PC-3 (cell line): Measurements from ENCODE around the gene APOM. TPM values are rescaled to one million over a fixed set of nuclear protein-coding genes. Genes with fewer than 3 reads are reported as not detected.

Experiments
- ATAC-seq: fragments of 200-7000 bp; cut with Tn5 transposase; 2 replicates; pipeline ENCODE4 v1.9.1; 2020; ENCODE audit warnings: mild to moderate bottlenecking, moderate library complexity
- BruUV-seq: library from RNA; stranded (reverse); fragments of 400-500 nt; replicated peaks from 2 replicates; lab custom pipeline; 2021; lab: Mats Ljungman, UMichigan
- CTCF ChIA-PET: fragments of 300-600 bp; sonication (Branson Sonifier 250); formaldehyde crosslinking; loops from one replicate; lab custom pipeline; 2022; ENCODE audit warnings: antibody characterized with exemption; lab: Charles Lee
- POLR2A ChIA-PET: fragments of 300-600 bp; sonication (Branson Sonifier 250); formaldehyde crosslinking; loops from one replicate; lab custom pipeline; 2022; ENCODE audit warnings: antibody characterized with exemption; ENCODE audit not compliant: unreplicated experiment; lab: Charles Lee
- DNase-seq: peaks from one replicate; pipeline ENCODE4 v3.0.0-alpha.2; 2015
- H2AFZ ChIP-seq: fragments of 300-600 bp; sonication (generic); 2 replicates; pipeline ENCODE4 v1.6.0; 2016; ENCODE audit warnings: antibody characterized with exemption, low read length
- H3F3A ChIP-seq: fragments of 300-600 bp; sonication (generic); one replicate; pipeline ENCODE4 v1.6.0; 2017; ENCODE audit warnings: antibody characterized with exemption, low read length, control low read depth, mild to moderate bottlenecking; ENCODE audit not compliant: unreplicated experiment
- H3K27ac ChIP-seq: fragments of 300-600 bp; sonication (generic); 2 replicates; pipeline ENCODE4 v1.5.1; 2016; ENCODE audit warnings: mild to moderate bottlenecking, low read length
- H3K27me3 ChIP-seq: fragments of 300-600 bp; sonication (generic); 2 replicates; pipeline ENCODE4 v1.6.1; 2016; ENCODE audit warnings: low read length, mixed read lengths
- H3K36me3 ChIP-seq: fragments of 300-600 bp; sonication (generic); 2 replicates; pipeline ENCODE4 v1.6.1; 2016; ENCODE audit warnings: low read depth, mixed run types, low read length, mixed read lengths
- H3K4me1 ChIP-seq: fragments of 300-600 bp; sonication (generic); 2 replicates; pipeline ENCODE4 v1.5.1; 2016; ENCODE audit warnings: low read length; ENCODE audit not compliant: insufficient read depth
- H3K4me2 ChIP-seq: fragments of 300-600 bp; sonication (generic); 2 replicates; pipeline ENCODE4 v1.6.0; 2016; ENCODE audit warnings: low read length
- H3K4me3 ChIP-seq: fragments of 300-600 bp; sonication (generic); 2 replicates; pipeline ENCODE4 v1.5.1; 2016; ENCODE audit warnings: mild to moderate bottlenecking, low read length, mixed read lengths
- H3K79me2 ChIP-seq: fragments of 300-600 bp; sonication (generic); 2 replicates; pipeline ENCODE4 v1.6.1; 2017; ENCODE audit warnings: low read length, mixed read lengths
- H3K9ac ChIP-seq: fragments of 300-600 bp; sonication (generic); 2 replicates; pipeline ENCODE4 v1.6.0; 2016; ENCODE audit warnings: mild to moderate bottlenecking, low read length
- H3K9me2 ChIP-seq: fragments of 300-600 bp; sonication (generic); replicated peaks from 2 replicates; pipeline ENCODE4 v1.6.1; 2016; ENCODE audit warnings: mixed run types, low read length, mixed read lengths
- H3K9me3 ChIP-seq: fragments of 300-600 bp; sonication (generic); 2 replicates; pipeline ENCODE4 v1.6.1; 2016; ENCODE audit warnings: low read length, mixed read lengths
- H4K20me1 ChIP-seq: fragments of 300-600 bp; sonication (generic); 2 replicates; pipeline ENCODE4 v1.6.1; 2016; ENCODE audit warnings: low read length, mixed read lengths
- CTCF ChIP-seq: fragments of 300-600 bp; sonication (generic); conservative IDR thresholded peaks from 2 replicates; pipeline ENCODE4 v1.5.1; 2017; ENCODE audit warnings: antibody characterized with exemption, low read depth, mild to moderate bottlenecking, low read length
- EZH2 ChIP-seq: fragments of 300-600 bp; sonication (generic); IDR thresholded peaks from one replicate; pipeline ENCODE4 v1.6.1; 2017; ENCODE audit warnings: antibody characterized with exemption, mild to moderate bottlenecking, low read length; ENCODE audit not compliant: unreplicated experiment
- EZH2phosphoT487 ChIP-seq: fragments of 300-600 bp; sonication (generic); IDR thresholded peaks from 2 replicates; pipeline ENCODE4 v1.6.1; 2018; ENCODE audit warnings: mild to moderate bottlenecking, antibody characterized with exemption, low read length, borderline replicate concordance
- intact Hi-C: fragments of 100-400 bp; cut with micrococcal nuclease; formaldehyde crosslinking; loops from 2 replicates; pipeline ENCODE4 v1.9.0; 2023
- total RNA-seq: library from RNA; depleted of rRNA; stranded (reverse); fragments of >200 nt; gene quantifications from 2 replicates; pipeline ENCODE4 v1.2.3, GENCODE V29; 2014

APOM gene
- total RNA-seq, 1 experiment from 2014 or later = 2.2 TPM

GRCh38 chr6:31661262-31662123 lies 5.8 kb downstream of the APOM start:
- no peak for DNase-seq
- no peak for ATAC-seq
- Histone ChIP-seq H3K4me3 (peak overlapping the region; percentile 92), H4K20me1 (peaks cover 4% of the 10 kb centered on the region; the same call in 1 of the 2 replicates), H3K36me3 (peaks cover 5% of the 10 kb centered on the region), H2AFZ (peak overlapping the region; percentile 78; the same call in 1 of the 2 replicates), H3K79me2 (peaks cover 58% of the 10 kb centered on the region), H3K9me3 (no peaks in the 10 kb centered on the region), H3F3A (no peaks in the 10 kb centered on the region), H3K4me1 (peaks cover 52% of the 10 kb centered on the region), H3K4me2 (peak overlapping the region; percentile 99), H3K9ac (peak overlapping the region; percentile 85), H3K27ac (no peak overlapping the region), H3K27me3 (no peaks in the 10 kb centered on the region), H3K9me2 (no peaks in the 10 kb centered on the region)
- ChIA-PET POLR2A (interaction anchor here (0.7 kb wide), 1 partner anchor 157 kb away, joined by 7 read pairs; no protein-coding TSS in a partner anchor), CTCF (interaction anchor here (0.6 kb wide), 1 partner anchor 1177 kb away, joined by 3 read pairs; the partner anchor contains the start of gene TAP2)
- intact Hi-C loops = no loop called here
- TF ChIP-seq EZH2phosphoT487 (no peak), EZH2 (no peak), CTCF (no peak)
- no TSS peak for BruUV-seq

DNA sequence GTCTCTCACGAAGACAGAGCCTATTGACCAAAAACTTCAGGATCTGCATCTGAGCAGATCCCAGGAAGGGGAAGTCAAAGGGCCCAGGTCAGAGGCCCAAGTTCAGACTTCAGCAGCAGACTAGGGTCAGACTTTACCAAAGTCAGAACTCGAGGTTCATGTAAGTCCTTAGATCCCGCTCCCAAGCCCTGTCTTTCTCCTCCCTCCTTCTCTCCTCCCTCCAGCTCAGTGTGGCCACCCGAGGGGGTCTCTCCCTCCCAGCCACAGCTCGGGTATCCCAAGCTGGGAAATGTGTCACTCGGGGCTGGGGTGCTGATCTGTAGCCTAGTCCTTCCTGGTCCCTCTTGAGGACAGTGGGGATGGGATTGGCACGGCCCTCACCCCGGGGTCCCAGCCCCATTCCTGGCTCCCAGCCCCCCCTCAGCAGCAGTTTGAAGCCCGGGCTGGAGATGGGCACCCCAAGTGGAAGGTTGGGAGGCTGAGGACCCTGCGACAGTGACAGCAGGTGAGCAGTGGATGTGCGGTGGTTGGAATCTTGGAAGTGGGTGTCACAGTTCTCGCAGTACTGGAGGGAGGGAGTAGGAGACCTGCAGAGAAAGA lies 6.5 kb downstream of the APOM start:
- no peaks in the 10 kb centered on the region for H3K9me3 ChIP-seq
- H3K79me2 ChIP-seq = peaks cover 64% of the 10 kb centered on the region
- peaks cover 5% of the 10 kb centered on the region for H3K36me3 ChIP-seq
- no peaks in the 10 kb centered on the region for H3K27me3 ChIP-seq
- no peaks in the 10 kb centered on the region for H3K9me2 ChIP-seq
- no peak overlapping the region for H3K9ac ChIP-seq
- peaks cover 55% of the 10 kb centered on the region for H3K4me1 ChIP-seq
- peaks cover 4% of the 10 kb centered on the region; the same call in 1 of the 2 replicates for H4K20me1 ChIP-seq
- intact Hi-C loops = no loop called here
- ChIA-PET POLR2A (no interaction called here), CTCF (no interaction called here)
- no TSS peak for BruUV-seq
- DNase-seq (no peak), ATAC-seq (no peak)
- no peak overlapping the region for H3K4me2 ChIP-seq
- no peak for TF ChIP-seq CTCF
- no peak for TF ChIP-seq EZH2phosphoT487
- no peak for TF ChIP-seq EZH2
- no peak overlapping the region for H3K4me3 ChIP-seq
- no peaks in the 10 kb centered on the region for H3F3A ChIP-seq
- no peak overlapping the region for H3K27ac ChIP-seq
- no peak overlapping the region for H2AFZ ChIP-seq
